Type B pancreatic cell (in vitro differentiated cells): ENCODE measurements around the gene BSDC1. TPM values are rescaled to one million over a fixed set of nuclear protein-coding genes. Genes with fewer than 3 reads are reported as not detected.

ENCODE experiments used
- DNase-seq: peaks from one replicate; pipeline ENCODE4 v3.0.0; 2021; ENCODE audit warnings: mixed read lengths; ENCODE audit not compliant: unreplicated experiment; ENCODE audit errors: extremely low spot score
- H3K27ac Mint-ChIP-seq: 2 replicates; pipeline ENCODE4 v1.8.0; 2021; ENCODE audit warnings: mild to moderate bottlenecking, mixed read lengths
- H3K27me3 Mint-ChIP-seq: 2 replicates; pipeline ENCODE4 v1.8.0; 2021; ENCODE audit warnings: mixed read lengths
- H3K36me3 Mint-ChIP-seq: 2 replicates; pipeline ENCODE4 v1.8.0; 2021; ENCODE audit warnings: mixed read lengths
- H3K4me1 Mint-ChIP-seq: one replicate; pipeline ENCODE4 v1.8.0; 2021; ENCODE audit warnings: mixed read lengths; ENCODE audit not compliant: unreplicated experiment
- H3K4me3 Mint-ChIP-seq: 2 replicates; pipeline ENCODE4 v1.8.0; 2021; ENCODE audit warnings: mild to moderate bottlenecking, mixed read lengths
- H3K9me3 Mint-ChIP-seq: 2 replicates; pipeline ENCODE4 v1.8.0; 2021; ENCODE audit warnings: mixed read lengths
- CTCF ChIP-seq: fragments of 200-600 bp; sonication (generic); conservative IDR thresholded peaks from 2 replicates; pipeline ENCODE4 v1.5.0; 2021; ENCODE audit warnings: antibody characterized with exemption, mild to moderate bottlenecking
- total RNA-seq: library from RNA; stranded (reverse); gene quantifications from 2 replicates; pipeline ENCODE4 v1.2.1, GENCODE V29; 2021; ENCODE audit warnings: low replicate concordance

BSDC1 gene
- total RNA-seq, 1 donor from 2014 or later, result 71.3 TPM

GRCh38 chr1:32346532-32347157 lies 47.6 kb downstream of the BSDC1 start:
- no peak for TF ChIP-seq CTCF
- no peaks in the 10 kb centered on the region for H3K9me3 Mint-ChIP-seq
- H3K4me3 Mint-ChIP-seq, result no peak overlapping the region
- peaks cover 11% of the 10 kb centered on the region for H3K4me1 Mint-ChIP-seq
- H3K27me3 Mint-ChIP-seq, result no peaks in the 10 kb centered on the region
- no peaks in the 10 kb centered on the region for H3K36me3 Mint-ChIP-seq
- peak overlapping the region; percentile 10 for H3K27ac Mint-ChIP-seq
- no peak for DNase-seq

DNA sequence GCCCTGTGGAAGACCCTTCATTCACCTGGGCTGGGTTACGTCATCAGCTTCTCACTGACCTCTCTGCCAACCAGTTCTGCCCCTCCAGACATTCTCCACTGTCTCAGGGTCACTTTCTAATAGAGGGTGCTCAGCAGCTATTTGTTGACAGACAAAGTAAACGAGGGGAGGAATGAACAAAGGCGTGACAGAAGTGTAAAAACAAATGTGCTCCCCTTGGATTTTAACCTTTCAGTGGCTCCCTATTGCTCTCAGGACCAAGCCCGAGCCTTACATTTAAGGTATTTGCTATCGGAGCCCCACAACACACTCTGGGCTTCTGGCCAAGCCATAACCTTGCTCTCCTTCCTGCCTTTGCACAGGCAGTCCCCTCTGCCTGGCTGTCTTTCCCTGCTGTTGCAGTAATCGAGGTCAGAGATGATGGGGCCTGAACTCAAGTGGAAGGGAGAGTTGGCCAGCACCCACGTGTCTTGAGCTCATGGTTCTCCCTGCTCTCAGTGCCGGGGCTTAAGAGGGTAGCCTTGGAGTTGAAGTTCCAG lies 48.9 kb downstream of the BSDC1 start:
- Mint-ChIP-seq H3K27ac (no peak overlapping the region), H3K4me1 (peaks cover 11% of the 10 kb centered on the region), H3K9me3 (no peaks in the 10 kb centered on the region), H3K36me3 (no peaks in the 10 kb centered on the region), H3K27me3 (no peaks in the 10 kb centered on the region), H3K4me3 (peak overlapping the region; percentile 6)
- DNase-seq, result no peak
- TF ChIP-seq CTCF, result no peak

GRCh38 chr1:32342704-32343103 lies 51.5 kb downstream of the BSDC1 start:
- DNase-seq, result no peak
- Mint-ChIP-seq H3K4me3 (no peak overlapping the region), H3K36me3 (no peaks in the 10 kb centered on the region), H3K27ac (no peak overlapping the region), H3K27me3 (no peaks in the 10 kb centered on the region), H3K4me1 (peaks cover 21% of the 10 kb centered on the region), H3K9me3 (no peaks in the 10 kb centered on the region)
- TF ChIP-seq CTCF, result no peak

DNA sequence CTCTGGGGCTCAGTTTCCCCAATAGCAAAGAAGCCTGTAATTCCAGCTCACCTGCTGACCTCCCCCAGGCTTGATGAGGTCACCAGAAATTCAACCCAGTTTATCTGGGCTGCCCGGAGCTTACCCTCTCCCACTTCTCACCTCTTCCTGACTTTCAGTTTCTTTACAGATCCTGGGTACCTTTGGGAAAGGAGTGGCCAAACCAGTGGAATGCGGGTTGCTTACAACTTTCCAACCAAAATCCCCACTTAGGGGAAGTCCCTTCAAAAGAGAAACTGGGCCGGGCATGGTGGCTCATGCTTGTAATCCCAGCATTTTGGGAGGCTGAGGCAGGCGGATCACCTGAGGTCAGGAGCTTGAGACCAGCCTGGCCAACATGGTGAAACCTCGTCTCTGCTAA lies 52.3 kb downstream of the BSDC1 start:
- Mint-ChIP-seq H3K36me3 (no peaks in the 10 kb centered on the region), H3K4me3 (no peak overlapping the region), H3K9me3 (no peaks in the 10 kb centered on the region), H3K27ac (no peak overlapping the region), H3K4me1 (peaks cover 23% of the 10 kb centered on the region), H3K27me3 (no peaks in the 10 kb centered on the region)
- no peak for TF ChIP-seq CTCF
- DNase-seq, result no peak

DNA sequence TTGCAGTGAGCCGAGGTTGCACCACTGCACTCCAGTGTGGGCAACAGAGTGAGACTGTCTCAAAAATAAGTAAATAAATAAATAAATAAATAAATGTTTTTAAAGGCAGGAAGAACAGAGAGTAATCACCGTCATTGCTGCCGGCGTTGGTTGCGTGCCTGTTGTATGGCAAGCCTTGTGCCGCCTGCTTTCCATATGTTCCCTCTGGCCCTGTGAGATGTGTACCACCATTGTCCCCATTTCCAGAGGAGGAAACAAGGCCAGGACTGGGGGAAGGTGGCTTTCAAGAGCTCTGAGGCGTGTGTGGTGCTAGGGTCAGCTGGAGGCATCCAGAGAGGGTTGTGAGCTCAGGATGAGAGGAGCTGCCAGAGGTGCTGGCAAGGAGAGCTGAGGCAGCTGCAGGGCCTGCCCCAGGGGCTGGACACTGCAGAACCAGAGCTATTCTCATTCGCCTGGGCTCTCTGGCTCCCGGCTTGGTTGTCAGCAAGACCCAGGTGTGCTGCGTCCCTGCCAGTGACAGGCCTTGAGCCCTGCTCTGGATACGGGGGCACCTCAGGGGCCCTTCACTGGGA lies 53.0 kb downstream of the BSDC1 start:
- Mint-ChIP-seq H3K27me3 (no peaks in the 10 kb centered on the region), H3K36me3 (no peaks in the 10 kb centered on the region), H3K27ac (no peak overlapping the region), H3K4me1 (peaks cover 18% of the 10 kb centered on the region), H3K4me3 (no peak overlapping the region), H3K9me3 (no peaks in the 10 kb centered on the region)
- no peak for TF ChIP-seq CTCF
- no peak for DNase-seq
